HEK293T (cell line): ENCODE data around the gene PSME3IP1.

Source experiments
- FOXA1 ChIP-seq: fragments of 450-650 bp; IDR thresholded peaks from 2 replicates; pipeline ENCODE4 v1.6.1; 2016; ENCODE audit warnings: mild to moderate bottlenecking
- FOXK2 ChIP-seq: fragments of 450-650 bp; IDR thresholded peaks from 2 replicates; pipeline ENCODE4 v1.6.1; 2016; ENCODE audit warnings: mild to moderate bottlenecking
- LEF1 ChIP-seq: fragments of 450-650 bp; IDR thresholded peaks from 2 replicates; pipeline ENCODE4 v1.6.1; 2017; ENCODE audit warnings: mild to moderate bottlenecking, borderline replicate concordance
- SUZ12 ChIP-seq: fragments of 450-650 bp; IDR thresholded peaks from 2 replicates; pipeline ENCODE4 v1.6.1; 2016; ENCODE audit warnings: mild to moderate bottlenecking

DNA sequence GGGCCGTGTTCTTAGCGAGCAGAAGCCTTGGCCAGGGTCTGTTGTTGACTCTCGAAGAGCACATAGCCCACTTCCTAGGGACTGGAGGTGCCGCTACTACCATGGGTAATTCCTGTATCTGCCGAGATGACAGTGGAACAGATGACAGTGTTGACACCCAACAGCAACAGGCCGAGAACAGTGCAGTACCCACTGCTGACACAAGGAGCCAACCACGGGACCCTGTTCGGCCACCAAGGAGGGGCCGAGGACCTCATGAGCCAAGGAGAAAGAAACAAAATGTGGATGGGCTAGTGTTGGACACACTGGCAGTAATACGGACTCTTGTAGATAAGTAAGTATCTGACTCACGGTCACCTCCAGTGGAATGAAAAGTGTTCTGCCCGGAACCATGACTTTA is 18.8 kb upstream of the PSME3IP1 start:
- TF ChIP-seq FOXA1 (no peak), SUZ12 (no peak), LEF1 (no peak), FOXK2 (no peak)
